Stimulated activated CD4-positive, alpha-beta T cell treated with anti-CD3 and anti-CD28 coated beads, Interleukin-2, amount 100 ng/mL, for 48 hours (primary cell): Measurements from ENCODE around the gene LPIN2.

Source experiments
- DNase-seq, 2 donors: peaks; one replicate each; pipeline ENCODE4 v3.0.0-alpha.2; 2020

LPIN2 gene

GRCh38 chr18:3002732-3003131 lies 10.2 kb downstream of the LPIN2 start:
- no peak for DNase-seq

- DNase-seq: no peak
Observed at GRCh38 chr18:2998644-2999043, 14.3 kb downstream of the LPIN2 start.

DNA sequence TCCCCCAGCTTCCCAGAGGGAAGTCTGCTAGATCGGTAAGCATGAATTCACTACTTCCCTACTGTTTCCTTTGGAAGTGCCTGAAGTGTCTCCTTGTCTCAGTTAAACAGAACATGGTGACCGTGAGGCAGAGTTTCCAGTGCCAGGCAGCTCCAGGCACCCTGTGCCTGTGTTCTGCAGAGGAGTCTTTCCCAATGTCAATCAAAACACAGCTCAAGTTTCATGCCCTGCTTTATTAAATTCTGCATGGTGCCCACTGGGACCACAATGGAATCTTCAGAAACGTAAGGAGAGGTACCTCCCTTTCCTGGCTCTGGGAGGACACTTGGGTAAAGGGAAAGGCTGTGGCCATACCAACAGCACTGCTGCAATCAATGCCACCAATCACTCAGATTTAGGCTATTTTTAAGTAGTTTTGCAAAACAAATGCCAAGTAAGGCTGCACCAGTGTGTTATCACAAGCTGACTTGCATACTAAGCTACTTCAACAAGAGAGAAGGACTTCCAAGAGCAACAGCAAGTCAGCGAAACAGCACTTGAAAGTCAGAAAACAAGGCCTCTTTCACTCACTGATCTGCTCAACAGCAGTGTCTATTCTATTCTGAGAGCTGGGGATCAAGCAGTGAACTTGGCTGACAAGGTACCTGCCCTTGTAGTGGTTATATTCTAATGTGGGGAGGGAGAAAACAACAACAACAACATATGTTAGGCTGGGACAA lies 14.9 kb downstream of the LPIN2 start:
- DNase-seq: no peak

DNA sequence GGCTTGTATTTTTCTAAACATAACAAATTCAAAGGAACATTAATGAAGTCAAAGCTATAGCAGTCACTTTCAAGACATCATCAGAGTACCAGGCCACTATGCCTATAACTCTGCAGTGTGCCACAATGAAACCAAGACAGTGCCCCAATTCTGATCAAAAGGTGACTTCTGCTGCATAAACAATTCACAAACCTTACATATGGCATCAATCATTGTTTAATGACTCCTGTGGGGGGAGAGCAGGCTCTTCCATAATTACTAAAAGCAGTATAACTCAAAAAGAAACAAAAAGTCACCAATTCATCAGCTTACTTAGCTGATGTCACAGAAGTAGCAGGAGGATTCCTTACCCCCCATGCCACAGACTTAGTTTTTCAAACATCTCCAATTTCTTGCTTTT lies 15.5 kb downstream of the LPIN2 start:
- DNase-seq: no peak

GRCh38 chr18:2994603-2995432 lies 18.1 kb downstream of the LPIN2 start:
- peak; percentile 52 to 53 for DNase-seq

DNA sequence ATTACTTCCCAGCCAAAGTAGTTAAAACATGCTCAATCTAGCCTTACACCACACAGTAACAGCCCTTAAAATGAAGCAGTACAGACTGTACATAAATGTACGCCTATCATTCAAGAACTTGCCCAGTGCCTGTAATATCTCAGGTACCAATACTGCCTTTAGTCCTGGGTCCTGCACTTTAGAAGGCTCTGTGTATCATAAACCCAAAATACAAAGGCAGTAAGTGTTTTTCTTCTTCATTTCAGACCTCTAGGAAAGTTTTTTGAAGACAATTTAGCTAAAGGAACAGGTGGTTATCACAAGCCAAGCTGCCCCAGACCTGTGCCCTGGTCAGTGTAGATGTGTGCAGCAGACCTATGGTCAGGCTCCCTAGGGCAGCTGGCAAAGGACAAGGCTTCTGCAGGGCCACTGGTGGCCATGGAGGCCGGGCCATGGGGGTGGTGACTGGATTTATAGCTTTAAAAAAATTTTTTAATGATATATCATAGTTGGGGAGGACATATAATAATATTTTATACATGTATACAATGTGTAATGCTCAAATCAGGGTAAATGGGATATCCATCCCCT lies 18.8 kb downstream of the LPIN2 start:
- DNase-seq: no peak

DNA sequence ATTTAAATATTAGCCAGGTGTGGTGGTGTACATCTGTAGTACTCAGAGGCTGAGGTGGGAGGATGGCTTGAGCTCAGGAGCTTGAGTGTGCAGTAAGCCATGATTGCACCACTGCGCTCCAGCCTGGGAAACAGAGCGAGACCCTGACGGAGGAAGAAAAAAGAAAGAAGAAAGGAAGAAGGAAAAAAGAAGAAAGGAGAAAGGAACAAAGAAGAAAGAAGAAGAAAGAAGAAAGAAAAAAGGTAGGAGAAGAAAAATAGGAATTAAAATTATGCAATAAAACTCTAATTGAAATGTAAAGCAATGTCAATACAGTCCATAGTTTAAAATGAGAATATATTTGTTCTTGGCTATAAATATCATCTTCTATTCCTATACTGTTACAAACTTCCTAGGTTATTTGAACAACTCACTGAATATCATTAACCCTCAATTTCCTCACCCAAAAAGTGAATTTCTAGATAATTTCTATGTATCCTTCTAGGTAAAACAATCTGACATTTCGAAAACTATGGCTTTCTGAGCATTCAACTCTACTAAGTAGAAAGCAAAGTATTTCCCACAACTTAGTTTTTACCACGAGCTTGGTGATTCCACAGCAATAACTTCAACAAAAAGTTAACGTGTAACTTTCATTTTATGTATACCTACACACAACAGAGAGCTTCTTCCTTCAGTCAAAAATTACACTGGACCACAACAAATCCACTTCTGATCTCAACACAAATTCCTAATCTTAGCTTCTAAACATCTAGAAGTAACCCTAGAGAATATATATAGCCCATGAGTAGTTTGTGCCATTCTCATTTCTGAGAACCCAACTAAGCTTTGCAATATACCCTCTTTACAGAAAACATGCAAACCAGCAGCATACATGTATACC lies 19.7 kb downstream of the LPIN2 start:
- no peak for DNase-seq

GRCh38 chr18:2990956-2991640 lies 21.8 kb downstream of the LPIN2 start:
- DNase-seq: no peak

DNA sequence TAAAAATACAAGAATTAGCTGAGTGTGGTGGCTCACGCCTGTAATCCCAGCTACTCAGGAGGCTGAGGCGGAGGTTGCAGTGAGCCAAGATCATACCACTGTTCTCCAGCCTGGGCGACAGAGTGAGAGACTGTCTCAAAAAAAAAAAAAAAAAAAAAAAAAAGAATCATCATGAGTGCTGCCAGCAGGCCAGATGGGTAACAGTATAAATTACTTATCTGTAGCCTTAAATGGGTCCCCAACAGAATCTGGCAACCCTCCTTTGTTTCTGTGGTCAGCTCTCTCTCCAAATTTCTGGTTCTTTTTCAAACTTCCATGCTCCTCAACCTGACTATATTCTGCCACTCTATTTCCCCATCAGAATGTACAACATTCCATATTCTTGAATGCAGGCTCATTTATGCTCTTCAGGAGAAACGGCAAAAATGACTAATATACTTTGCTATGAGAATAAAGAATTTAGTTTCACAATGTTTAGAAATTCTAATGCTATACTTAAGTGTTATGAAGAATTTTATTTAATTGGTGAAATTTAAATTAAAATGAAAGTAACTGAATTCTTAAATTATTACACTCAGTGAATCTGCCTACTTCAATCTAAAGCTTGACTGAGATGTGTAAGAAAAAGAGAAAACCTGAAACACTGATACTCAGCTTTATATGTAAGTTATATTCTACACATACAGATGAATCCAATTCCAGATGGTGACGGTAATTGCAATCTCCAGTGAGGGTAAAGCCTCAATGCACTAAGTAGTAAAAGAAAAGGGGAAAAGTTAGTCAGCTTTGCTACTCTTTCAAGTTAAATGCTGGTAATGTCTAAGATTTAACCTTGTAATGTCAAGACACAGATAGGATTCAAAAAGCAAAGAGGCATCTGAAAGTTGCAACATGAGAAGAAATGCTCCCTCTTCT lies 24.8 kb downstream of the LPIN2 start:
- DNase-seq: no peak

GRCh38 chr18:2986150-2986865 lies 26.6 kb downstream of the LPIN2 start:
- DNase-seq: no peak

DNA sequence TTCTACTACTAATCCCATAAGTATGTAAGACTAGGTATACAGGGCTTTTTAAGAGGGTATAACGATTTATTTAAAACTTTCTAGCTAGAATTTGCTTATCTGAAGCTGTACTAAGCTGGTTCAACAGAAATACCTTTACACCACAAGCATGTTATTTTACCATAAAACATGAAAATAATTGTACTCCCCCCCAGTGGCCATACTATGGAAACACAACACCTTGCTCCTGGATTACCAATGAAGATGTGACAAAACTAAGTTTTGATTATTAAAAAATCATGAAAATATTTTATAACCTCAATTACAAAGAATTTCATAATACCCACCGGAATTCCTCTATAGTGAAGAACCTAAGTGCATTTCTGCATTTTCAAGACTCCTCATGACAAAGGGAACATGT lies 27.3 kb downstream of the LPIN2 start:
- no peak for DNase-seq

GRCh38 chr18:2984703-2985261 lies 28.2 kb downstream of the LPIN2 start:
- no peak for DNase-seq

DNA sequence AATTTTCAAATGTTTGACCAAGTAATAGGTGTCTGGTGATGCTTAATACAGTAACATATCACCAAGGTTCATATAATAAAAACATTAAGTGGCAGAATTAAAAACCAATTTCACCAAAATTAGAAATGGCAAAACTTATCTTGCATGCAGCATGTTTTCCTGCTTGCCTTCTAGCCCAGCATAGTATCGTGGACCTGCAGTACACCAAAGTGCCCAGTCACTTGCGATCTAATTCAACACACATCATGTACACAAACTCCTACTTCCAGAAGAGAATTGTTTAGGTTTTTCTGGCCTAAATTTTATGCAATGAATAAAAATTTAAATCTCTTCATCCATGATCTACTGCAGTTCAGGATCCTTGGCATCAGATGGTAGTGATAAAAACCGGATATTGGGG lies 28.9 kb downstream of the LPIN2 start:
- DNase-seq: no peak

GRCh38 chr18:2983296-2983695 lies 29.6 kb downstream of the LPIN2 start:
- DNase-seq: no peak

DNA sequence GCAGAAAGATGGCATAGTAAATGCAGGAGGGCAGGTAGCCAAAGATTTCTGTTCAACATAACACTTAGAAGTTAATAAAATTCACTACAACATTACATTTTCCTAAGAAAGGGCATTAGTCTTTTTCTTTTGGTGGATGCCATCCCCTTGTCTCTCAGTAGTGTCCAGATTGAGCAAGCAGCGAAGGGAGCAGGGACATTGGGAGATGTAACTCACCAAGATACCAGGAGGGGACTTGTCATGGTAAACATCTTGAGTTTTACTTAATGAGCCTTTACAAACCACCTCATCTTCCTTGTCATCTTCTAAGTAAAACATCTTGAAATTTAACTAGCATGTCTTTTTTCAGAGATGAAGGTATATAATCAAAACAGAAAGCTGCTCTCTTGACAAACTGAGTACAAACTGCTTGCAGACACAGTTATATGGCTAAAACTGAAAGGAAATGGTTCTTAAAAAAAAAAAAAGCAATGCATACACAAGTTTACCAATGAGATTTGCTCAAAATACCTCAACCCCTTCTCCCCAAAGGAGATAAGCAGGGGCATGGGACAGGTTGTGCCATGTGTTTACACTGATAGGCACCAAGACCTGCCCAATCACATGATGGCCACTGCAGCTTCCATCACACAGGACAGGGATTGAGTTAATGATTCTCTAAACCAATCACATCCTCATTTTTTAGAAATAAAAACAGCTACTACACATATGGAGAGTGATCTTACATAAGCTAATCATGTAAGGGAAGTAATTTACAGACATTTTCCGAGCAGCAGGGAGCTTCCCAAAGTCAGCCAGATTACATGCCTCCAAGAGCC lies 30.3 kb downstream of the LPIN2 start:
- no peak for DNase-seq

- no peak for DNase-seq
Observed at GRCh38 chr18:2982022-2982421, 30.9 kb downstream of the LPIN2 start.

- DNase-seq: no peak
Observed at GRCh38 chr18:2981212-2981728, 31.7 kb downstream of the LPIN2 start.

DNA sequence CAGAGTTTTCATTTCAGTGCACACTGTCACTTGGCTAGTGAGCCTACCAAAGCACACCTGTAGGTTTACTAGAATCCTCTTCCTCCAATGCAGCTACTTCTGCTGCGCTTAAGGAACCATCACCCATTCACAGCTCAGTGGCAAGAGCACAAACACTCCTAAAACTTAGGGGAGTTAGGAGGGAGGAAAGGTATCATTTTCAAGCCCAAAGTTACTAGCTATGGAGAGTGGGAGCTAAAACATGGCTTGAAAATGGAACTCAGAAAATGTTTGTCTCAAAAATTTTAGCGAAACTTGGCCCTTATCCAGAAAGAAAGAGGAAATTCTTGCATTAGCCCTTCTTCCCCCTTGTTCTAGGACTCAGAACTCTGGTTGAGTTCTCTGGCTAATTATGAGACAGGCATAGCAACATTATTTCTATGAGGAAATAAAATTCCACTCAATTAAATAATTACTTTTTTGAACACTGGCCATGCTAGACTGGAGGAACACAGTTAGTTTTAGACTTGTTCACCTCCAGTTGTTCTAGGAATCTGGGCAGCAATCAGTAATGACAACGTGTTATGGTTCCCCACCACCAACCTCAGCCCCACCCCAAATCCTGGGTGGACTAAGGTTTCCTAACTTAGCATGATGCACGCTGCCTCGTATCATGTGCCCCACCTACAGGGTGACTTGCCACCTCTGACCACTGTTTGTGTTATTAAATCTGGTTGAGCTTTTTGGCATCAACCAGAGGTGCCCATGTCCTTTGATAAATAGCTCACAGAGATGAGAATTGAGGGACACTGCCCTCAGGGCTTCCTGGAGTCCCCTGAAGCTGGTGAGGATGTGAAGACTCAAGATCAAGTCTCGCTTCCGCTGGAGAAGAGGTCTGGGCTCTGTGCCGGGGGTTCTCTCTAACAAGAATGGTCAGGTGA lies 32.8 kb downstream of the LPIN2 start:
- no peak for DNase-seq
